Trophoblast cell (in vitro differentiated cells and primary cell): ENCODE results near the gene CAMK2A.

Experiments
- DNase-seq, 2 donors: peaks; one replicate each; pipeline ENCODE4 v3.0.0-alpha.2; 2016
- H2AFZ ChIP-seq: 2 replicates; pipeline ENCODE4 v1.6.1; 2013; ENCODE audit warnings: low read length, moderate library complexity, mild to moderate bottlenecking; ENCODE audit not compliant: insufficient read depth, poor library complexity
- H2AK5ac ChIP-seq: 2 replicates; pipeline ENCODE4 v1.6.1; 2013; ENCODE audit warnings: mild to moderate bottlenecking, low read length
- H2BK120ac ChIP-seq: 2 replicates; pipeline ENCODE4 v1.6.1; 2013; ENCODE audit warnings: low read length, mild to moderate bottlenecking, moderate library complexity; ENCODE audit not compliant: insufficient read depth, poor library complexity
- H2BK12ac ChIP-seq: 2 replicates; pipeline ENCODE4 v1.6.1; 2013; ENCODE audit warnings: mild to moderate bottlenecking, low read length, moderate library complexity
- H2BK5ac ChIP-seq: 2 replicates; pipeline ENCODE4 v1.6.1; 2013; ENCODE audit warnings: low read length, low read depth, moderate library complexity, mild to moderate bottlenecking; ENCODE audit not compliant: poor library complexity
- H3K14ac ChIP-seq: 2 replicates; pipeline ENCODE4 v1.6.1; 2013; ENCODE audit warnings: mild to moderate bottlenecking, low read length
- H3K18ac ChIP-seq: 2 replicates; pipeline ENCODE4 v1.6.1; 2013; ENCODE audit warnings: mild to moderate bottlenecking, low read length
- H3K23ac ChIP-seq: 2 replicates; pipeline ENCODE4 v1.6.1; 2013; ENCODE audit warnings: low read length
- H3K27ac ChIP-seq: 2 replicates; pipeline ENCODE4 v1.5.1; 2013; ENCODE audit warnings: low read depth, mild to moderate bottlenecking, inconsistent platforms, low read length, moderate library complexity
- H3K27me3 ChIP-seq: 2 replicates; pipeline ENCODE4 v1.6.1; 2013; ENCODE audit warnings: inconsistent platforms, mild to moderate bottlenecking, low read length, moderate library complexity; ENCODE audit not compliant: insufficient read depth
- H3K36me3 ChIP-seq, 2 experiments: 1 replicate in 1 of 2; 2 replicates in 1 of 2; pipeline ENCODE4 v1.6.1; 2013; ENCODE audit warnings: low read length in 2 of 2, mild to moderate bottlenecking in 2 of 2, moderate library complexity in 1 of 2; ENCODE audit not compliant: insufficient read depth in 2 of 2, control insufficient read depth in 1 of 2
- H3K4ac ChIP-seq: 2 replicates; pipeline ENCODE4 v1.6.1; 2013; ENCODE audit warnings: low read depth, mild to moderate bottlenecking, low read length, moderate library complexity
- H3K4me1 ChIP-seq, 2 experiments: 1 replicate in 1 of 2; 2 replicates in 1 of 2; pipeline ENCODE4 v1.6.1; 2013; ENCODE audit warnings: low read length in 2 of 2, mild to moderate bottlenecking in 2 of 2, moderate library complexity in 1 of 2; ENCODE audit not compliant: insufficient read depth in 2 of 2, control insufficient read depth in 1 of 2
- H3K4me2 ChIP-seq: 2 replicates; pipeline ENCODE4 v1.6.1; 2013; ENCODE audit warnings: inconsistent platforms, mild to moderate bottlenecking, low read length, moderate library complexity
- H3K4me3 ChIP-seq: 2 replicates; pipeline ENCODE4 v1.5.1; 2013; ENCODE audit warnings: mild to moderate bottlenecking, low read depth, low read length, inconsistent platforms
- H3K79me1 ChIP-seq: one replicate; pipeline ENCODE4 v1.6.1; 2013; ENCODE audit warnings: low read length
- H3K79me2 ChIP-seq: 2 replicates; pipeline ENCODE4 v1.6.1; 2013; ENCODE audit warnings: low read length, mild to moderate bottlenecking; ENCODE audit not compliant: control insufficient read depth, insufficient read depth, poor library complexity
- H3K9ac ChIP-seq: 2 replicates; pipeline ENCODE4 v1.6.1; 2013; ENCODE audit warnings: mild to moderate bottlenecking, low read length
- H3K9me3 ChIP-seq: 2 replicates; pipeline ENCODE4 v1.6.1; 2013; ENCODE audit warnings: low read depth, mild to moderate bottlenecking, control low read depth, inconsistent platforms, low read length; ENCODE audit not compliant: insufficient read depth
- H4K12ac ChIP-seq: 2 replicates; pipeline ENCODE4 v1.6.1; 2013; ENCODE audit warnings: low read depth, mild to moderate bottlenecking, low read length, moderate library complexity
- H4K8ac ChIP-seq: 2 replicates; pipeline ENCODE4 v1.6.1; 2013; ENCODE audit warnings: low read depth, mild to moderate bottlenecking, low read length, moderate library complexity
- H4K91ac ChIP-seq: one replicate; pipeline ENCODE4 v1.6.1; 2013; ENCODE audit warnings: low read depth, mild to moderate bottlenecking, low read length, moderate library complexity
- WGBS: extraction: QIAGEN DNeasy Blood & Tissue Kit; methylation state at CpG from one replicate; pipeline ENCODE4 v1.1.7; 2013; ENCODE audit warnings: missing lambda C conversion rate; ENCODE audit not compliant: insufficient read length, insufficient coverage; ENCODE audit errors: extremely low coverage; 5-methylcytosine and 5-hydroxymethylcytosine counted together

The CAMK2A gene

DNA sequence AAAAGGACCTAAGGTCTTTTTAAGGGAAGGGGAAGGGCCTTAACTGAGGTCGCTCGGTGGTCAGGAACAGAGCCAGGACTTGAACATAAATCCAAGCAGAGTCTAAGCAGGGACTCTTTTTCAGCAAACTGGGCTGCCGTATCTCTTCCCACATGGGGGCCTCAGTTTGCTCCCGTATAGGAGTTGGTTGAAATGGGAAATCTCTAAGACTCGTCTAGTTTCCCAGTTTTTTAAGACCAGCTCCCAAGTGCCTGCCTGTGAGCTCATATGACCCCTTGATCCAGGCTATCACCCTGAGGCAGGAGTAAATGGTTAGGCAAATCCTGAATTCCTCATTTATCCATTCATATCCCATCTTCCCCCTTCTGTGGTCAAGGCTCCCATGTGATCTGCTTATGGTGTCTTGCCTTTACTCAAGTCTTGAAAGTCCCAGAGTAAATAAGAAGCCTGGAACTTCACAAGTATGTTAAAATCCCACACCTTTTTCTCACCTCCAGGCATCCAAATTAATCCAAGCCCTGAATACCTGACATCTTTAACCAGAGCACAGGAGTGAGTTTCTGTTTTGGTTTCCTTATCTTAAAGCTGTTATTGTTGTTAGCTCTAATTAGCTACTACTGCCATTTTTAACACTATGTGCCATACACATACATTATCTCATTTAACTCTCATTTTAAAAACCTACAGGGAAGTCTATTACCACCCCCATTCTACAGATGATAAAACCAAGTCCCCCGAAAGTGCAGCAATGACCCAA, 10.2 kb upstream of the CAMK2A start:
- H3K4me3 ChIP-seq: no peak overlapping the region
- no CpG with 5 or more reads among the region's 6 CpGs for WGBS
- H3K79me2 ChIP-seq: peaks cover 2% of the 10 kb centered on the region
- peaks cover 0 to 3% of the 10 kb centered on the region in 2 experiments for H3K36me3 ChIP-seq
- no peak overlapping the region for H3K27ac ChIP-seq
- no peak overlapping the region for H3K23ac ChIP-seq
- no peak overlapping the region for H3K18ac ChIP-seq
- no peak overlapping the region for H3K9ac ChIP-seq
- no peak overlapping the region for H4K91ac ChIP-seq
- H3K9me3 ChIP-seq: peaks cover 2% of the 10 kb centered on the region
- H2BK5ac ChIP-seq: no peak overlapping the region
- peaks cover 12% of the 10 kb centered on the region for H3K79me1 ChIP-seq
- DNase-seq: peak; percentile 34 to 39
- H3K27me3 ChIP-seq: no peaks in the 10 kb centered on the region
- no peak overlapping the region for H2BK120ac ChIP-seq
- no peak overlapping the region for H4K12ac ChIP-seq
- H2BK12ac ChIP-seq: no peak overlapping the region
- H3K4me2 ChIP-seq: no peak overlapping the region
- H3K14ac ChIP-seq: no peak overlapping the region
- H3K4me1 ChIP-seq: peaks cover 22 to 23% of the 10 kb centered on the region in 2 experiments
- H4K8ac ChIP-seq: no peak overlapping the region
- no peak overlapping the region for H2AK5ac ChIP-seq
- no peak overlapping the region for H3K4ac ChIP-seq
- H2AFZ ChIP-seq: no peak overlapping the region

DNA sequence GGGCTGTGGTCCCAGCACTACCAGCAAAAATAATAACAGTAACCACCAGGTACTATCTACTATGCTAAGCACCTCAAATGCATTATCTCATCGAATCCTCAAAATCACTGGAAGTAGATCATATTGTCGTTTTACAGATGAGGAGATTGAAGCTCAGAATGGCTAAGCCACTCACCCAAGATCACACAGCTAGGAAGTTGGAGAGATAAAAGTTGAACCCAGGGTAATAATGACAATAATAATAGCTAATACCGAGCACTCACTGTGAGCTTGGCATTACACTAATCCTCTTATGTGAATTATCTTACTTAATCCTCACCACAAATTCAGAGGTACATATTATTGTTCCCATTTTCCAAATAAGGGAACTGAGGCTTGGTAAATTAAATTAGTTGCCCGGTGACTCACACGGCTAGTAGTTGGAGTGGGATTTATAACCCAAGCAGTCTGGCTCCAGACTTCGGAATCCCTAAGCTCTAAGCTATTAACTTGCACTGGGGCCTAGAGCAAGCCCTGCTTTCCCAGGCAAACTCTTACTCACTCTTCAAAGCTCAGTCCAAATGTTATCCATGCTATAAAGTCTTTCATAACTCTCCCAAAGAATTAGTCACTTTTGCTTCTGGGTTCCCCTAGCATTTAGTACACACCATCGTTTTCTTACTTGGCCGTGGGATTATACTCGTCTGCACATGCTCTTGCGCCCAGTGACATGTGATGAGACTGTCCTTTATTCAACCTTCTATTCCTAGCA, 9.3 kb upstream of the CAMK2A start:
- Histone ChIP-seq H3K14ac (no peak overlapping the region), H2BK12ac (no peak overlapping the region), H2BK5ac (no peak overlapping the region), H3K4me3 (no peak overlapping the region), H3K27ac (no peak overlapping the region), H4K12ac (no peak overlapping the region), H3K4me1 (peaks cover 14 to 15% of the 10 kb centered on the region in 2 experiments), H3K9ac (no peak overlapping the region), H3K4ac (no peak overlapping the region), H3K79me2 (peaks cover 2% of the 10 kb centered on the region), H4K8ac (no peak overlapping the region), H2AFZ (no peak overlapping the region), H2AK5ac (no peak overlapping the region), H3K4me2 (no peak overlapping the region), H4K91ac (no peak overlapping the region), H3K79me1 (peaks cover 7% of the 10 kb centered on the region), H3K23ac (no peak overlapping the region), H2BK120ac (no peak overlapping the region), H3K27me3 (no peaks in the 10 kb centered on the region), H3K18ac (no peak overlapping the region), H3K36me3 (peaks cover 0 to 3% of the 10 kb centered on the region in 2 experiments), H3K9me3 (peaks cover 2% of the 10 kb centered on the region)
- DNase-seq: peak; percentile 41 to 43
- no CpG with 5 or more reads among the region's 10 CpGs for WGBS

GRCh38 chr5:150297934-150298595, 8.5 kb upstream of the CAMK2A start:
- Histone ChIP-seq H3K9me3 (peaks cover 2% of the 10 kb centered on the region), H3K79me2 (peaks cover 2% of the 10 kb centered on the region), H4K12ac (no peak overlapping the region), H3K4ac (no peak overlapping the region), H4K91ac (no peak overlapping the region), H3K4me2 (no peak overlapping the region), H3K27me3 (no peaks in the 10 kb centered on the region), H3K79me1 (peaks cover 6% of the 10 kb centered on the region), H3K23ac (no peak overlapping the region), H2BK5ac (no peak overlapping the region), H2BK120ac (no peak overlapping the region), H4K8ac (no peak overlapping the region), H2BK12ac (no peak overlapping the region), H3K9ac (no peak overlapping the region), H2AK5ac (no peak overlapping the region), H3K4me1 (peaks cover 9 to 10% of the 10 kb centered on the region in 2 experiments), H2AFZ (no peak overlapping the region), H3K27ac (no peak overlapping the region), H3K18ac (no peak overlapping the region), H3K36me3 (peaks cover 0 to 3% of the 10 kb centered on the region in 2 experiments), H3K14ac (no peak overlapping the region), H3K4me3 (no peak overlapping the region)
- no CpG with 5 or more reads among the region's 31 CpGs for WGBS
- no peak for DNase-seq

DNA sequence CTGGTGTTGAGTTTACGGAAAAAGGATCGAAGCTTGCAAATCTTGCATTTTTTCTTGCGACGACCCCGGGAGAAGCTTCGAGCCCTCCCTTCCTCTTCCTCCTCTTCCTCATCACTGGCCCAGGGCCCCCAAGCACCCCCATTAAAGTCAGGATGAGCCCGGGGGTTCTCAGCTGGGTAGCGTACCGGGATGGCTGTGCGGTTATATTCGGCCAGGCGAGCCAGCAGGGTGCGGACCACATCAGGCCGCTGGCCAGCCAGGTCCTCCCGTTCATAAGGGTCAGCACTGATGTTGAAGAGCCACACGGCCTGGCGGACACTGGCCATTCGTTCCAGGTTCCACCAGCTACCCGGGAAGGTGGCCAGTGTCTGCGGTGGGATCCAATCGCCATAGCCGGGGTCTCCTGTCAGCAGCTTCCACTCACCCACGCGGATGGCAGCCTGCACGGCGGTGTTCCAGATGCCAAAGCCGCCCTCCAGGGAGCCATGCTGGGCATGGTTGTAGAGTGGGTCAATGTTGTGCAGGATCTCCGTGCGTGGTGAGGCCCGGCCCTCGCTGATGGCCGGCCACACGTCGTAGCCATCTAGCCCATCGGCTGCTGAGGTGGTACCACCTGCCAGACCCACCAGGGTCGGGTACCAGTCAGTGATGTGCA, 7.8 kb upstream of the CAMK2A start:
- H3K23ac ChIP-seq: no peak overlapping the region
- no peak overlapping the region for H3K4me2 ChIP-seq
- no peak overlapping the region for H4K91ac ChIP-seq
- no peak overlapping the region for H3K27ac ChIP-seq
- no peak overlapping the region for H3K4me3 ChIP-seq
- H3K4me1 ChIP-seq: peaks cover 5 to 8% of the 10 kb centered on the region in 2 experiments
- H2BK12ac ChIP-seq: no peak overlapping the region
- peaks cover 0 to 3% of the 10 kb centered on the region in 2 experiments for H3K36me3 ChIP-seq
- H2AFZ ChIP-seq: no peak overlapping the region
- no peak overlapping the region for H2BK5ac ChIP-seq
- peaks cover under 1% of the 10 kb centered on the region for H3K79me2 ChIP-seq
- H3K18ac ChIP-seq: no peak overlapping the region
- no peak overlapping the region for H3K14ac ChIP-seq
- H3K9me3 ChIP-seq: peaks cover 2% of the 10 kb centered on the region
- H3K9ac ChIP-seq: no peak overlapping the region
- no peak overlapping the region for H2AK5ac ChIP-seq
- no CpG with 5 or more reads among the region's 36 CpGs for WGBS
- no peak overlapping the region for H4K12ac ChIP-seq
- H3K4ac ChIP-seq: no peak overlapping the region
- no peak for DNase-seq
- H3K79me1 ChIP-seq: peaks cover 1% of the 10 kb centered on the region
- no peaks in the 10 kb centered on the region for H3K27me3 ChIP-seq
- no peak overlapping the region for H4K8ac ChIP-seq
- H2BK120ac ChIP-seq: no peak overlapping the region
